Chondrocyte (in vitro differentiated cells): ENCODE data around the gene ENTREP3. TPM values are rescaled to one million over a fixed set of nuclear protein-coding genes. Genes with fewer than 3 reads are reported as not detected.

ENCODE experiments used
- DNase-seq: peaks from one replicate; pipeline ENCODE4 v3.0.0; 2021; ENCODE audit warnings: mixed read lengths, low spot score
- H3K27ac Mint-ChIP-seq: one replicate; pipeline ENCODE4 v1.8.0; 2021; ENCODE audit warnings: mild to moderate bottlenecking, moderate library complexity, mixed read lengths; ENCODE audit not compliant: unreplicated experiment
- H3K27me3 Mint-ChIP-seq: 2 replicates; pipeline ENCODE4 v1.8.0; 2021; ENCODE audit warnings: low read depth, mixed read lengths
- H3K36me3 Mint-ChIP-seq: 2 replicates; pipeline ENCODE4 v1.8.0; 2021; ENCODE audit warnings: low read depth, mixed read lengths
- H3K4me1 Mint-ChIP-seq: 2 replicates; pipeline ENCODE4 v1.8.0; 2021; ENCODE audit warnings: low read depth, mild to moderate bottlenecking, mixed read lengths
- H3K4me3 Mint-ChIP-seq: one replicate; pipeline ENCODE4 v1.8.0; 2021; ENCODE audit warnings: mild to moderate bottlenecking, moderate library complexity, mixed read lengths; ENCODE audit not compliant: unreplicated experiment
- H3K9me3 Mint-ChIP-seq: 2 replicates; pipeline ENCODE4 v1.8.0; 2021; ENCODE audit warnings: low read depth, mixed read lengths
- CTCF ChIP-seq: fragments of 200-600 bp; sonication (generic); IDR thresholded peaks from 2 replicates; pipeline ENCODE4 v1.5.0; 2021; ENCODE audit warnings: antibody characterized with exemption, mild to moderate bottlenecking, moderate library complexity
- long read RNA-seq: library from polyadenylated mRNA; stranded (forward); transcript quantifications from one replicate; pipeline ENCODE4 v2.0.0, GENCODE V29; 2021
- total RNA-seq: library from RNA; stranded (reverse); gene quantifications from 3 replicates; pipeline ENCODE4 v1.2.1, GENCODE V29; 2021

Gene ENTREP3
- 34.0 to 42.8 TPM (median 42.8 TPM) in 3 replicates for total RNA-seq
- long read RNA-seq, transcript FAM189B-201 (9 exons, 2,379 nt), result major isoform, 10 of 22 reads
- long read RNA-seq, partial matches to known transcripts, result 5 of 22 reads
- long read RNA-seq, other reads (novel, unspliced or antisense), result 3 of 22 reads

GRCh38 chr1:155255243-155256007 is at the start of gene ENTREP3:
Gene ENTREP3, minus strand, starts transcription at chr1:155255483. Its CDS starts 606 bp downstream, at chr1:155254877.
- peak within 1 kb of the TSS; percentile 93 for H3K27ac Mint-ChIP-seq
- peaks cover 15% of the 10 kb centered on the region for H3K36me3 Mint-ChIP-seq
- no peaks in the 10 kb centered on the region for H3K9me3 Mint-ChIP-seq
- H3K4me1 Mint-ChIP-seq, result peaks cover 44% of the 10 kb centered on the region
- TF ChIP-seq CTCF, result peak; percentile 22
- peak within 1 kb of the TSS; percentile 83 for H3K4me3 Mint-ChIP-seq
- peak; percentile 97 for DNase-seq
- H3K27me3 Mint-ChIP-seq, result no peaks in the 10 kb centered on the region

DNA sequence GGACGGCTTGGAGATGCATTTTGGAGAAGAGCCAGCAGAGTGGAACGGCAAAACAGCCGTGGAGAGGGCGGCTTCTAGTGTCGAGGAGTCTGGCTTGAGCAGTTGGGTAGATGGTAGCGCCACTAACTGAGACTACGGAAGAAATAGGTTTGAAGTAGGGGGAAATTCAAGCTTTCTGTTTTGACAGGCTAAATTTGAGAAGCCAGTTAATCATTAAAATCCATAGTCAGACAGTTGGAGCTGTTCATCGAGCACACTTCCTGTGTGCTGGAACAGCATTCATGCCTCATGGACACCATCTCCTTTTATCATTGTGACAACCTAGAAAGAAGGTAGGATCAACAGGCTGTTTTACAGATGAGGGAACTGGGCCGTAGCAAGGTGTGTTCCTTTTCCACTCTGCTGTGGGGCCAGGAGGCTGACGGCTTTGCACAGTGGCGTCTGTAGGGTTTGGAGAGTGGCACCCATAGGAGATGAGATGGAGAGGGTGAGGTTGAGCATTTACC is 49.3 kb upstream of the ENTREP3 start:
- peaks cover 42% of the 10 kb centered on the region for H3K4me1 Mint-ChIP-seq
- peak overlapping the region; percentile 65 for H3K27ac Mint-ChIP-seq
- H3K27me3 Mint-ChIP-seq, result no peaks in the 10 kb centered on the region
- DNase-seq, result no peak
- no peak overlapping the region for H3K4me3 Mint-ChIP-seq
- no peaks in the 10 kb centered on the region for H3K9me3 Mint-ChIP-seq
- TF ChIP-seq CTCF, result no peak
- H3K36me3 Mint-ChIP-seq, result no peaks in the 10 kb centered on the region

- Mint-ChIP-seq H3K4me1 (peaks cover 22% of the 10 kb centered on the region), H3K27me3 (peaks cover 4% of the 10 kb centered on the region), H3K9me3 (no peaks in the 10 kb centered on the region), H3K4me3 (no peak within 1 kb of the TSS), H3K27ac (no peak within 1 kb of the TSS), H3K36me3 (no peaks in the 10 kb centered on the region)
- TF ChIP-seq CTCF, result no peak
- no peak for DNase-seq
These were observed 46.1 kb upstream of the ENTREP3 start, which contains the start of gene PKLR for GRCh38 chr1:155301342-155301841. Gene PKLR, minus strand, starts transcription at chr1:155301438. Its CDS starts 43 bp downstream, at chr1:155301395.

- H3K9me3 Mint-ChIP-seq, result no peaks in the 10 kb centered on the region
- peaks cover 15% of the 10 kb centered on the region for H3K4me1 Mint-ChIP-seq
- TF ChIP-seq CTCF, result no peak
- no peaks in the 10 kb centered on the region for H3K36me3 Mint-ChIP-seq
- no peak for DNase-seq
- peaks cover 4% of the 10 kb centered on the region for H3K27me3 Mint-ChIP-seq
- H3K4me3 Mint-ChIP-seq, result no peak overlapping the region
- no peak overlapping the region for H3K27ac Mint-ChIP-seq
These were observed 45.5 kb upstream of the ENTREP3 start for GRCh38 chr1:155300553-155301329.

- no peaks in the 10 kb centered on the region for H3K36me3 Mint-ChIP-seq
- peaks cover 8% of the 10 kb centered on the region for H3K4me1 Mint-ChIP-seq
- no peak overlapping the region for H3K27ac Mint-ChIP-seq
- peaks cover 4% of the 10 kb centered on the region for H3K27me3 Mint-ChIP-seq
- no peak overlapping the region for H3K4me3 Mint-ChIP-seq
- no peak for TF ChIP-seq CTCF
- DNase-seq, result no peak
- H3K9me3 Mint-ChIP-seq, result no peaks in the 10 kb centered on the region
These were observed 44.7 kb upstream of the ENTREP3 start for GRCh38 chr1:155300024-155300423.
